IPS DF 19.7 (cell line): ENCODE measurements around the gene MCC.

Experiments
- DNase-seq: peaks from one replicate; pipeline ENCODE4 v3.0.0-alpha.2; 2013; ENCODE audit warnings: low read depth, low spot score

Gene MCC

DNA sequence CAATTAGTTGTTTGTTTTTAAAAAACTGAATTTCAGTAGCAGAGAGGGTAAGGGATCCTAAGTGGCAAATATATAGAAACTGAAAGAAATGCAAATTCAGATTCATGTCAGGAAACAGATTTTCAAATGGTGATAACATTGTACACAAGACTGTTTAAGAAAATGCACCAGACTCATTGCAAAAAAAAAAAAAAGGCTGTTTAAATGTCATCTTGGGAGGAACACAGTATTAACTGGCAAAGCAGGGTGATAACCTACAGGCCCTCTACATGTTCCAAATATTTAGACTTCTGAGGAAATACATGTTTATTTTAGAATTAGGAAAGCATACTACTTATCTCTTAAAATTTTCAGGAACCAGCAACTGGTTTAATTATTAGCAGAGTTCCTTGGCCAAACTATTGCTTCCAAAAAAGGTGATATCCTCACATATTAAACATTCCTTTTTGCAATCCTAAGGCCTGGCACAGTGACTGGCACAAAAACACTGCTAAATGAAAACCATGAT lies 167.9 kb downstream of the MCC start:
- no peak for DNase-seq

DNA sequence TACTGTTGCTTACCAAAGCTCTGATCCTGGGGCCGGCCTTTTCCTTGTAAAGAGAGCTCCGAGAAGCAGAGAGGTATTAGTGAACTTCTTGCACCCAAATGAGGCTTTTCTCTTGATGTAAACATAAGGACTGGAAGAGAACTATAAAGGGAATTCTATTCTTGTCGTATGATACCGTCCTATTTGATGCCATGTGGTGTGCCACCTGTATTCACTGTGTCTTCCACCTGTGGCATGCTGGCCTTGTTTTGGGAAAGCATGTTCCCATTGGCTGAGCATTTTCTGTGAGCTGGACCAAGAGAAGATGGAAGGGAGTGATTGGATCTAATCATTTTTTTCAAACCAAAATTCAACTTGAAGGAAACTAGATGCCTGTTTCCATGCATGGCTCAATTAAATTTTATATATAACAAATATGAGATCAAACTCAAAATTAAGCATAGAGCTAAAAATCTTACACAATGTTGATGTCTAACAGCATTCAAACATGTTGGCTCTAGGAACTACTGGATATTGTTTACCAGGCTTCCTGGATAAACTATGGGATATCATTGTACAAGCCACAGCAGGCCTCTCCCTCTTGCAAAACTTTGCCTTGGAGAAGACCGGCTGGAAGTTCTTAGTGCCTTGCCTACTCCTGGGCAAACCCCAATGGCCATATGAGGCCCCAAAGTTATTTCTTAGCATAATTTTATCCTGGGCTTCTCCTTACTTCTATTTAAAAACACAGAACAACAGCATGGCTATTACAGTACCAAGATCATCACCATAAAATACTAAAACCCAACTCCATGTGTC lies 168.8 kb downstream of the MCC start:
- no peak for DNase-seq

DNA sequence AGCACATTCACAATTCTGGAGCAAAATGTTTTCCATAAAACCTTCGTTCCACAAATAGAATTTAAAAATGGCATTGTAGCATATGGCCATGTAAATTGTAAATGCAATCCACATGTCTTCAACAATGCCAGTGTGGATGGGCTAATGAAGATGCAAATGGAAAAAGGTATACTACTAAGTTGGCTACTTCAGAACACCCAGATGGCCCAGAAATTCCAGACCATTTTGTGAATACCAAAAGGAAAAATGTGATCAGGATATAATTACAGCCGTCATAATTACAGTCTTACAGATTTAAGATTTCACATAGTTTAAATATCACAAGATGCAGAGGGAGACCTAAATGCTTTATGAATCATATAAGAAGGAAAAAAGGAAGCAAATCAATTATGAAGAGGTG lies 170.6 kb downstream of the MCC start:
- no peak for DNase-seq

DNA sequence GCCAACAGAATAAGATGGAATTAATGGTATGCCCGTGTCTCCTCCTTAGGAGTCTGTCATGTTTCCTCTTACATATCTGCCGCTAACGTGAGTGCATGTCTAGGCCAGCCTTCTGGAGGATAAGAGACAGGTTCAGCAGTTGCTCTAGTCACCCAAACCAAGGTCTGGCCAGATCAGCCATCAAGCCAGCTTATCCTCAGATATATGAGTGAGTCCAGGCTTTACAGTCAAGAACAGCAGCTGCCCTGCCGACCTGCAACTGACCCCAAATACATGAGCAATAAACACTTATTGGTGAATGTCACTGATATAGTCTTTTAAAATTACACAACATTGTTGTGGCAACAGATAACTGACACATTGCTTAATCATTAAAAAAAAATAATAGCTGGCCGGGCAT lies 177.0 kb downstream of the MCC start:
- DNase-seq: no peak

DNA sequence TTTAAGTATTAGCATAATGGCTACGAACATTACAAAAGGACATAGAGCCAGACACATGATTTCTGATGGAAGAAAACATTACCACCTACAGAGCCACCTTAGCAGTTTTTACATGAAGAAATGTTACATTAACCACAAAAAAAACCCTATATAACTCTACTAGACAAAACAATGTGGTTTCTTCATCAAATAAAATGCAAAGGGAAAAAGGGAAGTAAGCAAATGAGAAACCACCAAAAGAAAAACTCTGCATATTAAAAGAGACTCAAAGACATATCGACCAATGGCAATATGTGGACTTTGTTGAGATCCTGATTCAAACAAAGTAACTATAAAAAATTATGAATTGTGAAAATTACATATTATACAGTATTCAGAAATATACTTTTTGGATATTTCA lies 186.1 kb downstream of the MCC start:
- DNase-seq: no peak

DNA sequence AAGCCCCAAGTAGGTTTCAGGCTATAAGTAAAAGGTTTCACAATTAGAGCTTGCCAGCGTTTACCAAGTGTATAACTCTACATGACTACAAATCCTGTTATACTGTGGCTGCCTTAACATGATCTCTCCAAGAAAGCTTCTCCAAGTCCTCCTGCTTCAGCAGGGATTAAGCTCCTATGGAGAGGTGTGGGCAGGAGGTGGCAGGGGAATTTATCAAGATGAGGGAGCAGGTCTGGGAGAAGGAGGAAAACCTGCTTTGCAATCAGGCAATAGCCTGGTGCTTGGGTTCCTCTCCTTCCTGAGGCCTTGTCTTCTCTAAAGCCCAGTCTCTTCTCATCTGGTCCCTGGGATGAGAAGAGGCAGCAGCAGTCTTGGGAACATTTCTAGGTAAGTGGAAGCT lies 188.7 kb downstream of the MCC start:
- DNase-seq: no peak

DNA sequence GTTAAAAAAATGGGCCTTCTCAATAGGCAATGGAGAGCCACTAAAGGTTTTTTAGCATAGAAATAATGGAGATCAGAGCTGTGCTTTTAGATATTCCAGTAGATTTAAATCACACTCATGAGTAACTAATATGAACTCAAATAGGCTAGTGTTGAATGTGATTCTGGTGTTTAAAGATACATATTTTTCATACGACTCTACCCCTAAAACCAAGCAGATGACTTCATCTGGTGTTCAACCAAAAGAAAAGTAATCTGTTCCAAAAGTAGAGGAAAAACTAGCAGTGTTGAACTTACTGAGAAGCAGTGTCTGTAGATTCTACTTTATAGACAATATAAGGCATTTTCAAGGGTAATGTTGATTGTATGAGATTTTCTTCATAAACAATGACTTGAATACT lies 191.6 kb downstream of the MCC start:
- DNase-seq: no peak

DNA sequence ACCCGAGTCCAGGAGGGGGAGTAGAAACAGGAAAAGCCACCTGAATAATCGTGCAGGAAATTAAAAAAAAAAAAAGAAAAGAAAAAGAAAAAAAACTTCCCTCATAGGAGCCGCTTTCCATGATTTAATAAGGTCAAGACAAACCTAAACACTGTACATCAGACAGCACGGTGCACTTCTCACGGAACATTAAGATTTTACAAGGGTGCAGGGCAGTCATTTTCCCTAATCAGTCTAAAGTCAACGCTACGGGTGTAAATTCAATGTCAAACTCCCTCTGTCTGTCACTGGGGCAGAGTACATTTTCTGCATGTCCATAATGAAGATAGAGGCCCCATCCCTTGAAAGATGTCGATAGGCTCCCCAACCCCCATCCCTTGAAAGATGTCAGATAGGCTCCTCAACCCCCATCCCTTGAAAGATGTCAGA lies 193.1 kb downstream of the MCC start:
- no peak for DNase-seq

DNA sequence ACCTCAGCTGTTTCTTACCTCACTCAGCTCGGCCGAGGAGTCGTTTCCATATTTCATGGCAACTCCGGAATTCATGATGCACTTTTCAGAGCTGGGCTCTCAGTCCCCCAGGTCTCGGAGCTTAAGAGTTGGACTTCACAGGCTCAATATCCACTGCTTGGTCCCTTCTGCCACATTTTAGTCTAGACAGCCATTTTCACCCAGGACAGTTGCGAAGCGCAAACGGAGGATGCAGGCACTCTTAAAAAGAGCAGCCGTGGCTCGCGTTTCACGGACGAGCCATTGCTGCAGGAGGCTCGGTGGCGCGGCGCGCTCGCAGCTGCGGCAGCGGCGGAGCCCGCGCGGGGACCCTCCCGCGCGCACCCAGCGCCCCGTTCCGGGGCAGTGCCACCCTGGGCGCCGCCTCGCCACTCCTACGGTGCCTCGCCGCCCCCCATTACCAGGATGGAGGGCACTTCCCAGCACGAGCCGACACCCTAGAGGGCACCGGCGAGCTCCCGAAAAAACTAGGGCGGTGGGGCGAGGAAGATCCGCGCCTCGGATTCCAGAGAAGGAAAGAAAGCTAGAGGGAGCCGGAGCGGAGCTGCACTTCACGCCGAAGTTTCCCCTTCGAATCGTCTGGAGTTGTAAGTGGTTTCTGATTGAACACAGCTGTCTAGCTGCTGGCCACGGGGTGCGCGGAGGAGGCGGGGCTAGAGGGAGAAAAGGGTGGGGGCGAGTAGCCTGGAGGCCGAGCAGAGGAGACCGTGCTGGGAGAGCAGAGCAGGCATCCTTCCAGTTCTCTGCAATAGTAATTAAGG lies 193.7 kb downstream of the MCC start:
- DNase-seq: peak; percentile 56

DNA sequence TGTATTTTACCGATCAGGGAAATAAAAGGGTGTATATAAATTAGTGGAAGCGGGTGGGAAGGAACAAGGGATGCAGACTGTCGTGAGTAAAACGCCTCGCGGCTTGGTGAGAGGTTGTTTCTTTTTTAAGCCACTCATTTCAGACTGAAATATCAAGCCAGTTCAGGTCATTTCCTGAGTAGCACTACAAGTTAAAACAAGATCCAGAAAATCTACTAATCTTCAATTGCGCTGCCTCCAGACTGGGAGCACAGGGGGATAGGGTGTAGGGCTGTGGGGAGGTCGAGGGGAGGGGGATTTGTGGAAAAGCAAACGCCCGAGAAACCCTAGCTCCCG lies 194.3 kb downstream of the MCC start:
- DNase-seq: no peak

DNA sequence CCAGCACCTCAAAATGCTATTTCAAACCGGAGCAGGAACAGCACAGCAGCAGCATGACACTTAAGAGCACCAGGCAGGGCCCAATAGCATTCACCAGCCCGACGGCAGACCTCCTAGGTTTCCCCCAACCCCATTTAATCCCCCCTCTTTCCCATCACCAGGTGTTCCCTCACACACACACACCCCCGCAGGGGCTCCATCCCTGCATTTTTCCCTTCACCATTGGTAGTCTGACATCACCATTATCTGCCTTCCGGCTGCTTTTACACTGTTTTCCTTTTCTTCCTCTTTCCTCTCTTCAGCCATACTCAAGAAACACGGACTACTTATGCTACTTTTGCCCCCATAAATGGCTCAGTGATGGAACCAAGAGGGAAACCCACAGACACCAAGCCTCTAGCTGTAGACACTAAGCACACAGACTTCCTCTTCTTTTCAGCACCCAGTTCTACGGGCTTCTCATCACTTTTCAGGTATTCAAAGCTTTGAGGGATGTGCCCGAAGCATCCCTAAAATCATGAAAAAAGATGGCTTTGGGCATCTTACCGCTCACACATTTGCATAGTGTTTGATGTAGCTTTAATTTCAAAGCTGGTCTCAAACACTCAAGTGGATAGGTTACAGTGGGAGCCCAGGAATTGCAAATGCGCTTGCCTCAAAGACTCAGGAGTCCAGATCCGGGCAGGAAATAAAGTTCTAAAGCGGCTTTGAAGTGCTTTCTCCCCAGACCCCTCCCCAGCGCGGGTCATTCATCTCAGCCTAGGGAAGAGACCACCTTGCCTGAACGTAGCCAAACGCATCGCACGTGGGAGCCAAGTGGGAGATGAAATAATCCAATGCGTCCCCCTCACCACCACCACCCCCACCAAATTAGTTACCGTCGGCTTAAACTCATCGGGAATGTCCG lies 194.9 kb downstream of the MCC start:
- DNase-seq: no peak

DNA sequence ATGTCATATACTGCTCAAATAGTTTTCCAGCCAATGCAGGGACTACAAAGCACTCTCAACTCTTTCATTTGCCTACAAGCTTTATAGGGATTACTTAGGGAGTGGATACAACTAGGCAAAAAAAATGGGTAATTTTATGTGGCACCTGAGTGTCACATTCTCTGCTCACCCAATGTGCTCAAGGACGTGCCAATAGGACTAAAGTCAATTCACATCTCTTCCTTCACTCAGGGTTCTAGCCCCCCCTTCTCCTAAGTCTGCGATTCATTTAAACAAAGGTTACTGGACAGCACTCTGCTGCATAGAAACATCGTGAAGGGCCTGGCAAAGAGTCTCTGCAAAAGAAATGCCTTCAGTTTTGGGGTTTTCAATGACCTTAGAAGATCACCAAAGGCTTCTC lies 195.8 kb downstream of the MCC start:
- DNase-seq: no peak

DNA sequence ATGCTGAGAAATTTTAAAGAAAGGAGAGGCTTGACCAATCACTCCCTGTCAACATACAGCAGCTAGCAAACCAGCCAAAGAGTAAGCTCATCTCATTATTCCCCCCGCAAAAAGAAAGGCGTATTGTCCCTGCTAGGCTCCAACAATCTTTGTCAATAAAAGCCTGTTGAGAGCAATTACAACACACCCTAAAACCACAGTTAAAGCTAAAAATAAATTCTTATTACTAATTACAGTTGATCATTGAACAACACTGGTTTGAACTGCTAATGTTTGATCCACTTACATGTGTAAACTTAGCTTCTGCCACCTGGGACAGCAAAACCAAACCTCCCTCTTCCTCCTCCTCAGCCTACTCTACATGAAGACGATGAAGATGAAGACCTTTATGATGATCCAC lies 204.7 kb downstream of the MCC start:
- no peak for DNase-seq

DNA sequence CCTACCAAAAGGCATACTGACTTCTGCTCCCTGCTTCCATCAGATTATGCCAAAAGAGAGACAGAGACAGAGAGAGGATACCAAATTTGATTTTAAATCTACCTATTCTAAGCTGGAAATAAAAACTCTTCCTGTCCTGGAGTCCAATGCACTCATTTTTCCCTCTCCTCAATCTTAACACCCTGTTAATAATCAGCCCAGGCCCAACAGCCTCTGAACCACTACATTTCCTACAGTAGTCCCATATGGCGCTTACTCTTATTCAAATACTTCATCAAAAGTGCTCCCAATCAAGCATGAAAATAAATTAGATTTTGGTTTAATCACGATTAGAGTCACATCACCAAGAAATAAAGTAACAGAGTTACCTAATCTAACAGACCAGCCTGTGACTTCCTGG lies 205.8 kb downstream of the MCC start:
- DNase-seq: no peak

DNA sequence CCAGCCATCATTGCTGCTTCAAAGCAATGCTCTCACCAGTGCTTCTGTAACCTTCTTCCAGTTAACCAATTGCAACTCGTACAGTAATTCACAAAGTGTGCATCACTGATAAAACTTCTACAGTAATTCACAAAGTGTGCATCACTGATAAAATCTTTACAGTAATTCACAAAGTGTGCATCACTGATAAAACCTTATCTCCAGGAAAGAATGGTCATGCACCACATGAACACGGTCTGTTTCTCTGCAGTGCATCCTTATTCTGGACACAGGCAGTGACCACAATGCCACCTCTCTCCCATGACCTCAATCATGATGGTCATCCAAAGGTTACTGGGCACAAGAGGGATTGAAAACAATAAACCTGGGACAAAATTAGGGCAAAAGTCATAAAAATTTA lies 207.1 kb downstream of the MCC start:
- no peak for DNase-seq

DNA sequence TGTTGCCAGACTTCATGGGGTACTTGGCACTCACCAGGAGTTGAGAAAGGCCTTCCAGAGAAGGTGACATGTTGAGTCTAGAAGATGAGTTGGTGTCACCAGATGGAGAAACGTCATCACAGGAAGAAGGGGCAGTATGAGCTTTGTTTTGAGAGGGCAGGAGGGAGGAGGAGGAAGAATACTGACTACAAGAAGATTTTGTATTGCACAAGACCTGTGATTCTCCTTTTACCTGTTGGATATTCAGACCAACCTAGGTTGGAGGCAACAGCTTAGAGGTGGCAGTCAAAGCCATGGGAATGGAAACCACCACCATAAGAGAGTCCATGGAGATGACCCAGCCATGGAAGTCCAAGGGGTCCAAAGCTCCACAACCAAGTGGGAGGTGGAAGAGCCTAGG lies 207.7 kb downstream of the MCC start:
- no peak for DNase-seq

DNA sequence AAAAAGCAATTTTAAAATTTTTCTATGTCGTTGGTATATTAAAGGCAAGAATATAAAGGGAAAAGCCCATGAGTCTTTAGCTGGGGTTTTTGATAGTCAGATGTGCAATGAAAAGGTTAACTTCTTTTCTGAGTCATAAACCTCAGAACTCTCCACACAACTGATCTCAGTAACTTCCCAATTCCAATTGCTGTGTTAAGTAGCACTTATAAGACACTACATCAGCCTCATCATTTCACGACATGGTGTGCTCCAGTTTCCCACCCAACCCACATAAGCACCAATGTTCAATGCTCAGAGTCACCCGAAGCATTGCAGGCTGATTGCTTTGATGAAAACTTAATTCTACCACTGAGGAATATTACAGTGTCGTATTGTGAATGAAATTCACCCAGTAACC lies 209.3 kb downstream of the MCC start:
- no peak for DNase-seq

DNA sequence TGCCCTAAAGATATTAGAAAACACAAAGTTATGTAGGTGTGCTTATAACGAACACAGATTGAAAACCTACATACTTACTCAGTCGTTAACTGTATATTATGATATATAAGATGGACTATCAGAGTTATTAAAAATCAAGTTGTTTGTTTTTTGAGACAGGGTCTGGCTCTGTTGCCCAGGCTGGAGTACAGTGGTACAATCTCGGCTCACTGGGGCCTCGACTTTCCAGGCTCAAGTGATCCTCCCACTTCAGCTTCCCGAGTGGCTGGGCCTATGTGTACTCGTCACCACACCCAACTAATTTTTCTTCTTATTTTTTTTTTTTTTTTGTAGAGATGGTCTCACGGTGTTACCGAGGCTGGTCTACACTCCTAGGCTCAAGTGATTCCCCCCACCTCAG lies 211.8 kb downstream of the MCC start:
- no peak for DNase-seq

DNA sequence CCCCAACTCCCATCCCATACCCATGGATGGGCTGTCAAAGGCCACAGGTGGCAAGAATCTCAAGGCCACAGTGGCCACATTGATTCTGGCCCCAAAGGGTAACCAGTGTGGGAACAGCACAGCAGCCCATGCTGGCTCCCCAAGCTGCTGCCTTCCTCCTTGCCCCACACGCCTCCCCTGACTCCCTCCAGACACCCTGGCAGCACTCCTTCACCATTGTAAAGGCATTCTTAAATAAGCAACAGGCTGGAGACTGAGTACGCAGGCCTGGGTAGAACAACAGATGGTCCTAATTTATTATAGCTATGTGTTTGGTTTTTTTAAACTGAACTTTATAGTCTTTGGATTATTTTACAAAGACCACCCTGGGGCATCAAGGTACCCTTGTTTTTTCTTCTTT lies 212.3 kb downstream of the MCC start:
- no peak for DNase-seq

DNA sequence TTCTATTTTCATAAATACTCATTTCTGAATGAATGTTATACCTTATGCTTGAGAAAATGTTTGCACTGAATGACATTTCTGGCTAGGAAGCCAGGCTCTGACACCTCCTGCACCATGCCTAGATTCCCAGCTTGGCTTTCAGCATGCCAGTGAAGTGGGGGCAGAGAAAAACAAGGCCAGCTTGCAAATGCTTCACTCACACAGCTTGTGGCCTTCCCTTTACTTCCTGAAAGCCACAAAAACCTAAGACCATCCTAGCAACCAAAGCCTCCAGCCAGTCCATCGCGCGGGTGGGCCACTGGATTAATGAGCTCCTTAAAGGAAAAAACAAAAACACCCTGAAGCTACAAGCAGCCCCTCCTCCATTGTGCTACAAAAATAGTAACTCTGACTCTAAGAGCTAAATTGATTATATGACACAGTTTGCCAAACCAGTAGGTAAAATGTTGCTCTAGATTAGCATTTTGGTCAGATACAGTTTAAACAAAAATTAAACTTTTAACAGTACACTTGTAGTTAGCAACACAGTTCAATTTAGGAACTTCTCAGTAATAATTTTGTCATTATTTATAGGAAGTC lies 213.3 kb downstream of the MCC start:
- peak; percentile 48 for DNase-seq

DNA sequence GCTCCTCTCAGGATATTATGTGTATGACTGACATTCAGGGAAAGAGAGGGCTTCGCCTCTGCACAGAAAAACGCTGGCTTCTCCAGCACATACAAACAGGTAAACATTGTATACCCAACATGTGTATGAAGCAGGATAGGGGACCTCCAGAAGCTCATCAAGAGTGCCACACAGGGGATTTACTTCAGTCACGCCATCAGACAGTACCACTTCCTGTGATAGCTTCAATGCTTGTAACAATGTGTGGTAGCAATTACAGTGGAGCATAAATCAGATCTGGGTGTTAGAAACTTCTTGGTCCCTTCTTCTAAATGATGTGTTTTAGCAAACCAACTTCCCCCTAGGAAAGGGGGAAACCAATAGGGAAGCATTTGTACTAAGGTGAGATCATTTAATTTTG lies 214.3 kb downstream of the MCC start:
- no peak for DNase-seq
